Endothelial cell (in vitro differentiated cells): ENCODE data around the gene CLEC3B. TPM values are rescaled to one million over a fixed set of nuclear protein-coding genes. Genes with fewer than 3 reads are reported as not detected.

ENCODE experiments used
- DNase-seq: peaks from one replicate; pipeline ENCODE4 v3.0.0; 2021; ENCODE audit warnings: low spot score
- H3K27ac Mint-ChIP-seq: one replicate; pipeline ENCODE4 v1.8.0; 2021; ENCODE audit warnings: mixed read lengths, inconsistent platforms; ENCODE audit not compliant: unreplicated experiment
- H3K27me3 Mint-ChIP-seq: one replicate; pipeline ENCODE4 v1.8.0; 2021; ENCODE audit warnings: mild to moderate bottlenecking, moderate library complexity, mixed read lengths, inconsistent platforms; ENCODE audit not compliant: unreplicated experiment
- H3K36me3 Mint-ChIP-seq: one replicate; pipeline ENCODE4 v1.8.0; 2021; ENCODE audit warnings: mild to moderate bottlenecking, low read depth, mixed read lengths, inconsistent platforms; ENCODE audit not compliant: unreplicated experiment
- H3K4me1 Mint-ChIP-seq: one replicate; pipeline ENCODE4 v1.8.0; 2021; ENCODE audit warnings: mild to moderate bottlenecking, mixed read lengths, inconsistent platforms; ENCODE audit not compliant: unreplicated experiment
- H3K4me3 Mint-ChIP-seq: one replicate; pipeline ENCODE4 v1.8.0; 2021; ENCODE audit warnings: mild to moderate bottlenecking, mixed read lengths, inconsistent platforms; ENCODE audit not compliant: unreplicated experiment
- H3K9me3 Mint-ChIP-seq: one replicate; pipeline ENCODE4 v1.8.0; 2021; ENCODE audit warnings: mixed read lengths, inconsistent platforms; ENCODE audit not compliant: unreplicated experiment
- total RNA-seq: library from RNA; stranded (reverse); fragmentation: NEBNext Ultra II Directional; extraction: Animal tissue kit (Norgen Biotek cat#: 25700); gene quantifications from one replicate; pipeline ENCODE4 v1.2.1, GENCODE V29; 2021; ENCODE audit not compliant: unreplicated experiment
- TF ChIP-seq, protein P1 (sequence below): fragments of 200-600 bp; sonication (generic); IDR thresholded peaks from one replicate; pipeline ENCODE4 v1.5.0; 2021; ENCODE audit warnings: antibody characterized with exemption; ENCODE audit not compliant: unreplicated experiment

Gene CLEC3B
- total RNA-seq, 1 donor from 2014 or later, result 0.41 TPM

DNA sequence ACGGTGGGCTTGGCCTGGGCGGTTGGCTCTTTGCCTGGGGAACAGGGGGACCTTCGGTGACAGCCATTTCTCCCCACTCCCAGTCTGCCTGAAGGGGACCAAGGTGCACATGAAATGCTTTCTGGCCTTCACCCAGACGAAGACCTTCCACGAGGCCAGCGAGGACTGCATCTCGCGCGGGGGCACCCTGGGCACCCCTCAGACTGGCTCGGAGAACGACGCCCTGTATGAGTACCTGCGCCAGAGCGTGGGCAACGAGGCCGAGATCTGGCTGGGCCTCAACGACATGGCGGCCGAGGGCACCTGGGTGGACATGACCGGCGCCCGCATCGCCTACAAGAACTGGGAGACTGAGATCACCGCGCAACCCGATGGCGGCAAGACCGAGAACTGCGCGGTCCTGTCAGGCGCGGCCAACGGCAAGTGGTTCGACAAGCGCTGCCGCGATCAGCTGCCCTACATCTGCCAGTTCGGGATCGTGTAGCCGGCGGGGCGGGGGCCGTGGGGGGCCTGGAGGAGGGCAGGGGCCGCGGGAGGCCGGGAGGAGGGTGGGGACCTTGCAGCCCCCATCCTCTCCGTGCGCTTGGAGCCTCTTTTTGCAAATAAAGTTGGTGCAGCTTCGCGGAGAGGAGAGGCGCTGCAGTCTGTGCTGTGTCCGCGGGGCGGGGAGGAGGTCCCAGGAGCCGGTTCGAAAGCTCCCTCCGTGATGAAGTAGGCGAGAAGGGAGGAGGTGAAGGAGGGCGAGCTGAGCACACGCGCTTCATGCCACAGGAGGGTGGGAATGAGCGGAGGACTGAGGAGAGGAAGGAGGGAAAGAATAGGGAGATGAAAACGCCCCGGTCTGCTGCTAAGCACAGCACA is 9.6 kb downstream of the CLEC3B start:
- TF ChIP-seq, protein P1, sequence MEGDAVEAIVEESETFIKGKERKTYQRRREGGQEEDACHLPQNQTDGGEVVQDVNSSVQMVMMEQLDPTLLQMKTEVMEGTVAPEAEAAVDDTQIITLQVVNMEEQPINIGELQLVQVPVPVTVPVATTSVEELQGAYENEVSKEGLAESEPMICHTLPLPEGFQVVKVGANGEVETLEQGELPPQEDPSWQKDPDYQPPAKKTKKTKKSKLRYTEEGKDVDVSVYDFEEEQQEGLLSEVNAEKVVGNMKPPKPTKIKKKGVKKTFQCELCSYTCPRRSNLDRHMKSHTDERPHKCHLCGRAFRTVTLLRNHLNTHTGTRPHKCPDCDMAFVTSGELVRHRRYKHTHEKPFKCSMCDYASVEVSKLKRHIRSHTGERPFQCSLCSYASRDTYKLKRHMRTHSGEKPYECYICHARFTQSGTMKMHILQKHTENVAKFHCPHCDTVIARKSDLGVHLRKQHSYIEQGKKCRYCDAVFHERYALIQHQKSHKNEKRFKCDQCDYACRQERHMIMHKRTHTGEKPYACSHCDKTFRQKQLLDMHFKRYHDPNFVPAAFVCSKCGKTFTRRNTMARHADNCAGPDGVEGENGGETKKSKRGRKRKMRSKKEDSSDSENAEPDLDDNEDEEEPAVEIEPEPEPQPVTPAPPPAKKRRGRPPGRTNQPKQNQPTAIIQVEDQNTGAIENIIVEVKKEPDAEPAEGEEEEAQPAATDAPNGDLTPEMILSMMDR, result no peak
- H3K27ac Mint-ChIP-seq, result no peak overlapping the region
- no peak overlapping the region for H3K4me3 Mint-ChIP-seq
- H3K9me3 Mint-ChIP-seq, result no peaks in the 10 kb centered on the region
- peaks cover 3% of the 10 kb centered on the region for H3K36me3 Mint-ChIP-seq
- H3K4me1 Mint-ChIP-seq, result peaks cover 13% of the 10 kb centered on the region
- DNase-seq, result peak; percentile 26
- peaks cover 5% of the 10 kb centered on the region for H3K27me3 Mint-ChIP-seq

DNA sequence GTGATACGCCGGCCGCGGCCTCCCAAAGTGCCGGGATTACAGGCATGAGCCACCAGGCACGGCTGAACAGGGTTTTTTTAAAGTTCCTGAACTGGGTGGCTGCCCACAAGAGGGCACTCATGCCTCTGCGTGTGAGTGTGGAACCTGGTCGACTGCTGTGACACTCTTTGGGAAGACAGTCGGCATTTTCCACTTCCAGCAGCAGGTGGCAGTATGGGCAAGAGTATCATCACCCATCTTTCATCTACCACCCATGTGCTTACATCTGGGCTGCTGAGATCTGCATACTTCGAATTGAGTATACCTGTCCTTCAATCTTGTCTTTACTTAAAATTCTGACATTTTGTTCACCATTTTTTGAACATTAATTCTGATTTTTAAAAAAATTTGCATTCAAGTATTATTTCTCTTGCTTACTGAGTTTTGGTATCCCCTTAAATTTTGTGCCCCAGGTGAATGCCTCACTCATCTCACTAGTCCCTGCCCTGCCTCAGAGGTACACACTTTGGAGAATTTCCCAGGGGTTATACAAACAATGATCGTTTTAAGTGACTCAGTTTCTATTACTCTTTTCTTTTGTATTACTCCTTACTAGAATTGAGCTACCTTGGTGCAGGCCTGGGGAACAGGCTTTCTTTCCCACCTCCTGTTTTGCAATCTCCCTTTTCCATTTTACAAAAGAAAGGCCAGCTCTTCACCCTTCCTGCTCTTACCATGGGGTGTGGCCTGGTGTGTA is 11.8 kb downstream of the CLEC3B start:
- no peaks in the 10 kb centered on the region for H3K9me3 Mint-ChIP-seq
- DNase-seq, result peak; percentile 92
- TF ChIP-seq, protein P1, result peak; percentile 96
- peaks cover 13% of the 10 kb centered on the region for H3K4me1 Mint-ChIP-seq
- H3K36me3 Mint-ChIP-seq, result no peaks in the 10 kb centered on the region
- peaks cover 5% of the 10 kb centered on the region for H3K27me3 Mint-ChIP-seq
- H3K27ac Mint-ChIP-seq, result no peak overlapping the region
- no peak overlapping the region for H3K4me3 Mint-ChIP-seq

- TF ChIP-seq, protein P1, result no peak
- H3K4me1 Mint-ChIP-seq, result no peaks in the 10 kb centered on the region
- no peak overlapping the region for H3K4me3 Mint-ChIP-seq
- H3K27ac Mint-ChIP-seq, result no peak overlapping the region
- no peaks in the 10 kb centered on the region for H3K9me3 Mint-ChIP-seq
- DNase-seq, result no peak
- peaks cover 1% of the 10 kb centered on the region for H3K27me3 Mint-ChIP-seq
- H3K36me3 Mint-ChIP-seq, result no peaks in the 10 kb centered on the region
Measured at GRCh38 chr3:45041666-45042065, 15.6 kb downstream of the CLEC3B start.

DNA sequence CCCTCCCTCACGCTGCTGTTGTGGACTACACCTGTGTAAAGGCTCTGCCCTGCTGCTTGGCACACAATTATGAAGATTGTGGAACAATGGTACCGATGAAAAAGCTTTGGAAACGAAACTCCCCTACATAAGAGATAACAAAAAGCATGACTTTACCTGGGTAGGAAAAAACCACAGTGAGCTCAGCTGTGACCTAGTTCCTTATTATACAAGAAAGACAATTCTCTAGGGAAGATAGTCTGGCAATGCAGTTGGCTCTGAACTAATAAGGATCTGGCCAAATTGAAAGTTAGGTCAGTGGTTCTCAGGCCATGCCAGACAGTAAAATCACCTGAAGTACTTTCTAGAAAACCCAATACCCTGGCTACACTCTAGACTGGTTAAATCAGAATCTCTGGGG is 16.1 kb downstream of the CLEC3B start:
- no peak overlapping the region for H3K27ac Mint-ChIP-seq
- no peaks in the 10 kb centered on the region for H3K4me1 Mint-ChIP-seq
- DNase-seq, result no peak
- no peaks in the 10 kb centered on the region for H3K27me3 Mint-ChIP-seq
- no peaks in the 10 kb centered on the region for H3K36me3 Mint-ChIP-seq
- H3K4me3 Mint-ChIP-seq, result no peak overlapping the region
- TF ChIP-seq, protein P1, result no peak
- no peaks in the 10 kb centered on the region for H3K9me3 Mint-ChIP-seq
